Measurements from ENCODE around the gene PHACTR4.
"Not testable (repeated sequence)": the region's sequence is repeated elsewhere in the genome, so short reads cannot be mapped to it uniquely, and the experiment has no call there.

PHACTR4 gene

DNA sequence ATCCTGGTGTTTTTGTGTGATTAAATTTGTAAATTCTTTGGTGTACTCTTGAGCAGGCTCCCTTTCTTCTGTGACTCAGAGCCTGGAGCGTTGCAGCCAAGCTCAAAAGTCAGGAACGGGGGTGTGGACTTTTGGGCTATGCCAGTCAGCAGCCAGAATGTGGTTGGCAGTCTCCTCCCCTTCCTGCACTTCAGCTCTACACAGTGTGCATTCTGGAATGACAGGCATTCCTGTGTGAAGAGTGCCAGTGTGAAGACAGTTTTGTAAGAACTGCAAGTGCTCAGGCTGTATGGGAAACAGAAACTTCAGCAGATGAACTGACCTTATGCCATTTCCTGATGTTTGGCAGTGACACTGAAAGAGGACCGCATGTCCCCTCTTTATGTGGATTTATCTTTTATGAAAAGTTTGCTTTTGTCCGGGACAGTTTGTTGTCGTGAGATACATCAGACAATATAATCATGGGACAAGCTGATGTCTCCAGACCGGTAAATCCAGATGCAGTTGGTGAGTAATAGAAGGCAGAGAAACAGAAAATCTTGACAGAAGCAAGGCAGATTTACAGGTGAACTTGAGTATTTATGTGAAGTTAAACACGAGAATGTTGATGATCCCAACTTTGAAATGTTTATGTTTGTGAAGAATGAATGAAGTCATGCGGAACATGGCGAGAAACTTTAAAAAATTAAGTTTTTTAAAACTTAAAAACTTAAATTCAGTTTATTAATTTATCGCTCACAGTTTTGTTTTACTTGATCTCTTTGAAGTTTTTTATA, 68.6 kb downstream of the PHACTR4 start:
- DNase-seq = no peak

DNA sequence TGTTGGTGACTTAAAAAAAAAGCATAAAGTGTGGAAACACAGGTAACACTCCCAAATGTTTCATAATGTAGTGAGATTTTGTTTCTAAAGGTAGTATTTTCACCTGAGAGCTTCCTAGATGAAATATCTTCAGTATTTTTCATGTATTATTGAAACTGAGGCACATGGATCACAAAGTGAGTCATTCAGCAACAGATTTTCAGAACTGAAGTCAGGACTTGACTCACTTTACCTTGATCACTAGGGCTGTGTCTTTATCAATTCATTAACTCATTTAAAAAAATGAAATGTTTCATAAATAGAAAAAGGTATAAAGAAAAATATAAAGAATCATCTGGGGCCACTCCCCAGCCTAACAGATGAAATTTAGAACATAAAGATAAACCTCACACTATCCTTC, 69.8 kb downstream of the PHACTR4 start:
- no peak for DNase-seq

DNA sequence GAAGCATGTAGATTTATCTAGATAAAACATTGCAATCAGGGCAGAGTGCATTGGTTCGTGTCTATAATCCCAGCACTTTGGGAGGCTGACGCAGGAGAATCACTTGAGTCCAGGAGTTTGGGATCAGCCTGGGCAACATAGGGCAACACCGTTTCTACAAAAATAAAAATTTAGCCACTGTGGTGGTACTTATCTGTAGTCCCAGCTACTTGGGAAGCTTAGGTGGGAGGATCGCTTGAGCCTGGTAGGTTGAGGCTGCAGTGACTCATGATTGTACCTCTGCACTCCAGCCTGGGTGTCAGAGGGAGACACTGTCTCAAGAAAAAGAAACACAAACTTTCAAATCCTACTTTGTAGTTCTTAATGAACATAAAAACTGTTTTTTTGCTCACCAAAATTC, 72.1 kb downstream of the PHACTR4 start:
- DNase-seq = no peak

GRCh38 chr1:28443550-28443949, 74.0 kb downstream of the PHACTR4 start:
- DNase-seq = no peak

DNA sequence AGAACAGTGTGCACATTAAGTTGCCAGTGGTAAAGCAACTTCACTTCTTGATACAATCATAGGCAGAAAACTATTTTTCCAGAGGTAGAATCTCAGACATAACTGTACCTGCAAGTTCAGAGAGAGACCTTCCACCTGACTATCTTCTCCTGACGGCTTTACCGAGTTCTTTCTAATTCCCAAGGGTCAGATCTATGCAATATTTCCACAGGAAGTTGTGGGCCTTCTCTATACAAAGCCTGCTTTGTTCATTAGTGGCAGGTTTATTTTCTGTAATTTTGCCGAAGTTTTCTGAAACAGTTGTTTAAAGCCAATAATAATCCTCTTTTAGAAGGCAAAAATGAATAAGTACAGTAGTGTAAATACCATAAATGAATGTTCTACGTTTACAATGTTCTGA, 78.1 kb downstream of the PHACTR4 start:
- DNase-seq = no peak

DNA sequence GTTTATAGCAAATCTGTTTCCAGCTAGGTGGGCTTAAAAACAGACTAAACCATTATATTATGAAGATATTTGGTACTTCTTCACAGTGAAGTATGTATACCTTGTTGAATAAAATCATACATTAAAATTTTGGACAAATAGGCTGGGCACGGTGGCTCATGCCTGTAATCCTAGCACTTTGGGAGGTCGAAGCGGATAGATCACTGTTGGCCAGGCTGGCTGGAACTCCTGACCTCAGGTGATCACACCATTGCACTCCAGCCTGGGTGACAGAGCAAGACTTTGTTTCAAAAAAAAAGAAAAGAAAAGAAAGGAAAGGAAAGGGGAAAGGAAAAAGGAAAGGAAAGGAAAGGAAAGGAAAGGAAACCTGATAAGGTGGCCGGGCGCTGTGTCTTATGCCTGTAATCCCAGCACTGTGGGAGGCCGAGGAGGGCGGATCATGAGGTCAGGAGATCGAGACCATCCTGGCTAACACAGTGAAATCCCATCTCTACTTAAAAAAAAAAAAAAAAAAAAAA, 78.6 kb downstream of the PHACTR4 start:
- DNase-seq = not testable (repeated sequence)

DNA sequence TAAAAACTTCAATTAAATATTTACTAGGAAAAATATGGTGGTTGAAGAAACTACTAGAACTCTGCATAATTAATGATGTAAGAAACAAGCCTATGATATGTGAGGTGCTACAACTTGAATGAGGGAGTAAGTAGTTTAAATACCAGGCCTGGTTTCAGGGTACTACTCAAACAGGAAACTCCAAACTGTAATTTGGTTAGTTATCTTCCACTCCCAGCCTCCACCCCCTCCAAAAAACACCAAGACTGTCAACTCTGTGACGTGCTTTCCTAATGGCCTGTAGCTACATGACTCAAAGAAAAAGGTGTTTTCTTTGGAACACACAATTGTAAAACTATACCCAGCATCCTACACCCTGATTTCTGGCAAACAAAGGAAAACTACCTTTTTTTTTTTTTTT, 80.4 kb downstream of the PHACTR4 start:
- no peak for DNase-seq

- no peak for DNase-seq
Observed at GRCh38 chr1:28450561-28450960, 81.0 kb downstream of the PHACTR4 start.

DNA sequence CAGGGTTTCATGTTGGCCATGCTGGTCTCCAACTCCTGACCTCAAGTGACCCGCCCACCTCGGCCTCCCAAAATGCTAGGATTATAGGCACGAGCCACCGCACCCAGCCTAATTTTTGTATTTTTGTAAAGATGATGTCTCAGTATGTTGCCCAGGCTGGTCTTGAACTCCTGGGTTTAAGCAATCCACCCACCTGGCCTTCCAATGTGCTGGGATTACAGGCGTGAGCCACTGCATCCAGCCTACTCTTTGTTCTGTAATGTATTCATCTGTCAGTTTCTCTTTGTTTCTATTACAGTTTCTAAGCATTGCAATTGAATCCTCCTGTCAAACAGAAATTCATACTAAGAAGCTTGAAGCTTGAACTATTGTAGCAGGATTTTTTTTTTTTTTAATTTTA, 81.5 kb downstream of the PHACTR4 start:
- DNase-seq = no peak

DNA sequence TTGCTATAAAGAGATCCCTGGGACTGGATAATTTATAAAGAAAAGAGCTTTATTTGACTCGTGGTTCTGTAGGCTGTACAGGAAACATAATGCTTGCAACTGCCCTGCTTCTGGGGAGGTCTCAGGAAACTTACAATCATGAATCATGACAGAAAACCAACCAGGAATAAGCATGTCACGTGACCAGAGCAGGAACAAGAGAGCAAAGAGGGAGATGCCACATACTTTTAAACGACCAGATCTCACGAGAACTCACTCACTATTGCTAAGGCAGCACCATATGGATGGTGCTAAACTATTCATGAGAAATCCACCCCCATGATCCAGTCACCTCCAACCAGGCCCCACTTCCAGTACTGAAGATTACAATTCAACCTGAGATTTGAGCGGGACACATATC, 86.5 kb downstream of the PHACTR4 start:
- no peak for DNase-seq

DNA sequence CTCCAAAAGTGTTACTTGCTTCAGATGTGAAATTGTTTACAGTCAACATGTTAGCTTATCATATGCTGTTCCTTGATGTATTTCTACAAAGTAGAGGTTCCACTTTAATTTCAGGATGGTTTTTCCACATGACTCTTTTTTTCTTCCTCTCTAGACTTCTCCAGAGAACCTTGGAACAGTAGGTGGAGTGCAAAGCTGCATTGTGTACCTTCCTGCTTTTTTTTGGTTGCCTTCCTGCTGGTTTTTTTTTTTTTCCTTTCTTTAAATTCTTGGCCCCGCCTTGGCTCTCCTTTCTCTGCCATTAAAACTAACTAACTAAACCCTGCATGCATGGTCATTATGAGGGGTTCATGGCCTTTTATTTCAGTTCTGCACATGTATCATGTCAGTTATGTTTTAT, 88.1 kb downstream of the PHACTR4 start:
- DNase-seq = no peak

DNA sequence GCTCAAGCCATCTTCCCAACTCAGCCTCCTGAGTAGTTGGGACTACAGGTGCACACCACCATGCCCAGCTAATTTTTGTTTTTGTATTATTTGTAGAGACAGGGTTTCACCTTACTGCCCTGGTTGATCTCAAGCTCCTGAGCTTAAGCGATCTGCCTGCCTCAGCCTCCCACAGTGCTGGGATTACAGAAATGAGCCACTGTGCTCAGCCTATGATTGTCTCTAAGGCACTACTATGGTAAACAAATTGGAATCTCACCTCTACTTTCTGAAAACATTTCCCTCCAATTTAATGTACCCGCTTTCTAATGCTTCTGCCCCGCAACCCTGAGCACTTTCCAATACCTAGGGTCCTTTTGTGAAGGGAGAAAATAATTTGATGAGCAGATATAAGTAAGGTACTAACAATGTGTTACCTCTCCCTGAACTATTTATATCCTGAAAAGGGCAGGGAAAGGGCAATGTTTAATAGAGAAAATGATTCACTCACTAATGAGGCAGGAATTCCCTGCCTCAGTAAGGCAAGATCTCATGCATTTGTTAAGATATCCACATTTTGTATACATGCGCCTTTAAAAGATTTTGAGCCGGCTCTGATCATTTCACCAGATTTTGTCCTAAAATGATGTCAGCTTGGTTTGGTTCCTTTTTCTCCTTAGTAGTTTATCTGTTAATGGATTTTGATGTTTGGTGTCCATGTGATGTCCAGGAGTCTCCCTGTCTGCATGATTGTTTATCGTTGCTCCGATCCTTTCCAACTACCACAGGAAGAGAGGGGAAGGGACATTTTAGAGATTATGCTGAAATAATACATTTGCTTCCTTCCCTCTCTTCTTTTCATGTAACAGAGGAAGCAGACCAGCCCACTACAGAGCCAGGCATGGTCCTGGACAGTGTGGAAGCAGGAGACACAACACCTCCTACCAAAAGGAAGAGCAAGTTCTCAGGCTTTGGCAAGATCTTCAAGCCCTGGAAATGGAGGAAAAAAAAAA, 89.0 kb downstream of the PHACTR4 start:
- DNase-seq = no peak

DNA sequence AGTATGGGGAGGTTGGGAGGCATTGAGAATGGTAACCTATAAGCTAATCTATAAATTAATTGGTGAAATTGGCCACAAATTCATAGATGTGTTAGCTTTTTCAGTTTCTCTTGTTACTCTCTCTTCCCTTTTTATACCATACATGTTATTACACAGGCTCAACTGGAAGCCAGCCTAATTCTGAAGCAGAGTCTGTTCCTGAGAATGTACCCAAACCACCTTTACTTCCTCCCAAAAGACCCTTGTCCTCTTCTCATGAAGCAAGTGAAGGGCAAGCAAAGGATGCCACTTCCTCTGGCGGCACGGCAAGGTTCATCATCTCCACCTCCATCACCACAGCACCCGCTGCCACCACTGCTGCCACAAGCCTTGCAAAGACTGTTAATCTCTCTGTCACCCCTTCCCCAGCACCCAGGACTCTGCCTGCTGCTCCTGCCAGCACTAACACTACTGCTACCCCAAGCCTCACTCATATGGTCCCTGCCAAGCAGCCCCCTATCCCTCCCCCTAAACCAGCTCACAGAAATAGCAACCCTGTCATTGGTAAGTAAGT, 96.8 kb downstream of the PHACTR4 start:
- no peak for DNase-seq

GRCh38 chr1:28470146-28470545, 100.6 kb downstream of the PHACTR4 start:
- no peak for DNase-seq

DNA sequence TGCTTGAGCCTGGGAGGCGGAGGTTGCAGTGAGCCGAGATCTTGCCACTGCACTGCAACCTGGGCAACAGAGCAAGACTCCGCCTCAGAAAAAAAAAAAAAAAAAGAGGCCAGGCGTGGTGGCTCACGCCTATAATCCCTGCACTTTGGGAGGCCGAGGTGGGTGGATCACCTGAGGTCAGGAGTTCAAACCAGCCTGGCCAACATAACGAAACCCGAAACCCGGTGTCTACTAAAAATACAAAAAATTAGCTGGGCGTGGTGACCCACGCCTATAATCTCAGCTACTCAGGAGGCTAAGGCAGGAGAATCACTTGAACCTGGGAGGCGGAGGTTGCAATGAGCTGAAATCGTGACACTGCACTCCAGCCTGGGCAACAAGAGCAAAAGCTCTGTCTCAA, 110.0 kb downstream of the PHACTR4 start:
- DNase-seq = not testable (repeated sequence)

DNA sequence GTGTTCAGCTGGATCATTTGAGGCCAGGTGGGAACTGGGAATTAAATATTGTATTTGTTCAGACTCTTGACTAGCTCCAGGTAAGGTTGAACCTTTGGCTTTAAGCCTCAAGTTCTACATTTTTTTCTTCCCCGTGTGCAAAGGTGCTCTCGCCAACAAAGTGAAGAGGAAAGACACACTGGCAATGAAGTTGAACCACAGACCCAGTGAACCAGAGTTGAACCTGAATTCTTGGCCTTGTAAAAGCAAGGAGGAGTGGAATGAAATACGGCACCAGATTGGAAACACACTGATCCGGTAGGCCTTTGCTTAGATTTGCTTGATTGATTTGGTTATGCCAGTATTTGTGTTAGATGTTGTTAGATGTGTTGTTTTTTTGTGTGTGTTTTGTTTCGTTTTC, 110.8 kb downstream of the PHACTR4 start:
- no peak for DNase-seq

DNA sequence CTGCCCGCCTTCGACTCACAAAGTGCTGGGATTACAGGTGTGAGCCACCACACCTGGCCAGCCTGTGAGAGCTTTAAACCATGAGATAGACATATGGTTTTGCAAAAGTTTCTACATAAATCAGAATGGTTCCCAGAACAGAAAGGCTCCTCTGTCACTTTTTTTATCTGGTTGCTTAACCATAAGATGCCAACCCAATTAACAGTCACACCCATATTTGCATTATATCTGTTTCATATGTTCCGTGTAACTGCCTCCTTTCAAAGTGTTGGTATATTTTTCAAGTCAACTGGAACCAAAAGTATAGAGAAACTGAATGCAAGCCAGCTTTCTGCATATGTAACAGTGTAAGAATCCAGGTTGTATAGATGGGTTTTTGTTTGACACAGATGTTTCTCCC, 112.6 kb downstream of the PHACTR4 start:
- DNase-seq = no peak

GRCh38 chr1:28482702-28483101, 113.2 kb downstream of the PHACTR4 start:
- no peak for DNase-seq

- no peak for DNase-seq
Observed at GRCh38 chr1:28494737-28495136, 125.2 kb downstream of the PHACTR4 start.

DNA sequence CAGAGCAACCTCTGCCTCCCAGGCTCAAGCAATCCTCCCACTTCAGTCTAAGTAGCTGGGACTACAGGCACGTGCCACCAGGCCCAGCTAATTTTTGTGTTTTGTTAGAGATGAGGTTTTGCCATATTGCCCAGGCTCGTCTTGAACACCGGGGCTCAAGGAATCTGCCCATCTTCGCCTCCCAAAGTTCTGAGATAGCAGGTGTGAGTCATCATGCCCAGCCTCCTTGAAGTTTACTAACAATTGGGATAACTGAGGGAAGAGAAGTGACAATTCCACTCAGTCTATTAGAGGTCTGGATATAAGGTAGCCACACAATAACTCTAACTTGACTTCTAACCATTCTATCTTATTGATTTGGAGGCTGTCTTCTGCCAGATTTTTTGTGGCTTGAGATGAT, 130.0 kb downstream of the PHACTR4 start:
- no peak for DNase-seq

DNA sequence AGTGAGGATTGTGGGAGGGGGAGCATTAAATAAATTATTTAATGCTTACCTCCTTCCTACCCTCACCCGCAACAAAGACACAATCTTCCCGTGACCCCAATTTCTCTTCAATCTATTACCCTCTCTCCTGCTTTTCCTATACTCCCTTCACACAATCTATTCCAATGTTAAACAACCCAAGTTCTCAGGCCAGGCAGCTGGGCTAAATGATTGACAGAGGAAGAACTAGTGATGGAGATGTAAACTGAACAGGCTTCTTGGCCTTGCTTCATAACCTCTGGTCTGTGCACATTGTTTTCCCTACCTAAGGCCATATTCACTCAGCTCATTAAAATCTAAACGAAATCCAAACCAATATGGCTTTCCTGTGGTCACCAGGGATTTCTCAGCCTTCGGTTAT, 132.4 kb downstream of the PHACTR4 start:
- no peak for DNase-seq

DNA sequence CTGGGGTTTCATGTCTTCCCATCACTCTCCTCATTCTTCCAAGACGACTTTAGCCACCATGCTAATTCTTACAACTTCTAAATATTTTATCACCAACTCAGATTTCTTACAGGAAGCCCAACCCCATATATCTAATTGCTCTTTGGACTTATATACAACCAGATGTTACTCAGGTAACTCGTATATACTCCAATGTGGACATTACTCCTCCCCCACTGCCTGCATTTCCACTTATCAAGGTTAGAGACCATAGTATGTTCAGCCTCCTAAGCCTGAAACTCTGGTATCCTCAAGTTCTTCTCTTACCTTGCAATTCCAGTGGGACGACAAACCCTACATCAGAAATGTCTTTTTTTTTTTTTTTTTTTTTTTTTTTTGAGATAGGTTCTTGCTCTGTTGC, 133.6 kb downstream of the PHACTR4 start:
- no peak for DNase-seq

DNA sequence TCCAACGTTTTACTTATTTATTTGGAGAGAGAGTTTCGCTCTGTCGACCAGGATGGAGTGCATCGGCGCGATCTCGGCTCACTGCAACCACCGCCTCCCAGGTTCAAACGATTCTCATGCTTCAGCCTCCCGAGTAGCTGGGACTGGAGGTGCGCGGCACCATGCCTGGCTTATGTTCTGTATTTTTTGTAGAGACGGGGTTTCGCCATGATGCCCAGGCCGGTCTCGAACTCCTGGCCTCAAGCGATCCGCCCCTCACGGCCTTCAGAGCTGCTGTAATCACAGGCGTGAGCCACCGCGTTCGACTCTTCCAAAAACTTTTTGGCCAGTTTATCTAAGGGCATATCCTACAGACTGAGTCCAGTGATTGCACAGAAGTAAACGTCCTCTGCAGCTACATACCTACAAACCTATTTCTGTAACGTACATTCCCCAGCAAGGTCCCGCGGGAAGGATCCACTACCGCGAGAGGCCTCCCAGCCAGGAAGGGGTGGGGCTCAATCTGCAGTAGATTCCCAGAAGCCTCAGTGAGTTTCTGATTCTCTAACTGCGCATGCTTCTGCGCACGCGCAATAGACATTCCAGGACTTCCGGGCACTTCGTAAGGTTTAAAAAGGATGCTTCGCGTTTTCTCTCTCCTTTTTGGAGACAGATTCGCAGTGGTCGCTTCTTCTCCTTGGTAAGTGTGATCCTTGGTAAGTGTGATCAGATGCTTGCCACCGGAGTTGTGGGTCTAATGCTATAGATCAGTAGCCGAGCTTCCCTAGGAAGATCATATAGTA, 136.1 kb downstream of the PHACTR4 start, which contains the start of gene RCC1:
RCC1 (plus strand) TSS at position 638 of the 782 bp plus-strand sequence. CDS start 23,824 bp downstream, outside the sequence.
- peak; percentile 82 for DNase-seq

Measured in NCI-H524 treated with DMSO at 0.1 percent for 48 hours (cell line).